Uterus (tissue), 2 donors: Measurements from ENCODE around the gene DENND1A.

Experiments
- CTCF ChIP-seq, 4 experiments: fragments of 200-600 bp in 2 of 4; fragments of 450-650 bp in 2 of 4; sonication (generic) in 2 of 4; IDR thresholded peaks; one replicate each; pipeline ENCODE4 v1.5.1; 2016 to 2019; ENCODE audit warnings: antibody characterized with exemption in 4 of 4, mild to moderate bottlenecking in 2 of 4, moderate library complexity in 1 of 4
- POLR2A ChIP-seq, 2 donors: fragments of 450-650 bp; IDR thresholded peaks; one replicate each; pipeline ENCODE4 v1.6.1; 2016; ENCODE audit warnings: antibody characterized with exemption in 2 of 2, mild to moderate bottlenecking in 1 of 2, moderate library complexity in 1 of 2

GRCh38 chr9:123426406-123426805 is 503.5 kb downstream of the DENND1A start:
- TF ChIP-seq POLR2A (IDR thresholded peaks at IDR 0.05) (no peak), CTCF (IDR thresholded peaks at IDR 0.05) (no peak)
